AG09309 (cell line): ENCODE results near the gene GSTM4.

ENCODE experiments used
- DNase-seq: peaks from one replicate; pipeline ENCODE4 v3.0.0-alpha.2; 2010; ENCODE audit warnings: low read depth
- H3K4me3 ChIP-seq: 2 replicates; pipeline ENCODE4 v1.5.1; 2011; ENCODE audit warnings: mild to moderate bottlenecking, low read depth, low read length, moderate library complexity; ENCODE audit not compliant: control insufficient read depth
- CTCF ChIP-seq: IDR thresholded peaks from 2 replicates; pipeline ENCODE4 v1.5.1; 2011; ENCODE audit warnings: mild to moderate bottlenecking, low read depth, low read length, inconsistent platforms; ENCODE audit not compliant: insufficient read depth, control insufficient read depth; ENCODE audit errors: missing control alignments

The GSTM4 gene

GRCh38 chr1:109640285-109640865 is 15.5 kb upstream of the GSTM4 start:
- peak; percentile 97 for TF ChIP-seq CTCF
- H3K4me3 ChIP-seq = no peak overlapping the region

GRCh38 chr1:109641078-109641740 is 14.7 kb upstream of the GSTM4 start:
- TF ChIP-seq CTCF = no peak
- DNase-seq = no peak
- no peak overlapping the region for H3K4me3 ChIP-seq

More at GRCh38 chr1:109640285-109640865, 15.5 kb upstream of the GSTM4 start:
- no peak for DNase-seq

- no peak for DNase-seq
- no peak for TF ChIP-seq CTCF
- no peak overlapping the region for H3K4me3 ChIP-seq
Measured at GRCh38 chr1:109641861-109642260, 14.0 kb upstream of the GSTM4 start.

GRCh38 chr1:109642626-109643025 is 13.3 kb upstream of the GSTM4 start:
- H3K4me3 ChIP-seq = no peak overlapping the region
- TF ChIP-seq CTCF = no peak
- DNase-seq = no peak

GRCh38 chr1:109643385-109644230 is 12.3 kb upstream of the GSTM4 start:
- peak; percentile 95 for TF ChIP-seq CTCF
- H3K4me3 ChIP-seq = no peak overlapping the region
- no peak for DNase-seq

- H3K4me3 ChIP-seq = no peak overlapping the region
- no peak for DNase-seq
- no peak for TF ChIP-seq CTCF
Measured at GRCh38 chr1:109644670-109645069, 11.2 kb upstream of the GSTM4 start.
